Ovary (tissue), 9 donors: ENCODE results near the gene CDK2AP2. TPM values are rescaled to one million over a fixed set of nuclear protein-coding genes. Genes with fewer than 3 reads are reported as not detected.

Experiments used
- DNase-seq, 5 donors: peaks; one replicate each; pipeline ENCODE4 v3.0.0-alpha.2; 2019 to 2020
- H3K27ac ChIP-seq, 2 donors: fragments of 200-600 bp; one replicate each; pipeline versions ENCODE4 v1.5.1 to v1.8.0; 2019 to 2022
- H3K27me3 ChIP-seq: fragments of 200-600 bp; one replicate; pipeline ENCODE4 v1.8.0; 2022
- H3K36me3 ChIP-seq: fragments of 200-600 bp; sonication (generic); one replicate; pipeline ENCODE4 v1.5.1; 2019
- H3K4me1 ChIP-seq: one replicate; pipeline ENCODE4 v1.8.1; 2013; ENCODE audit warnings: mild to moderate bottlenecking, moderate library complexity; ENCODE audit not compliant: insufficient read depth
- H3K4me3 ChIP-seq: fragments of 200-600 bp; sonication (generic); one replicate; pipeline ENCODE4 v1.5.1; 2017
- H3K9me3 ChIP-seq, 2 donors: fragments of 200-600 bp in 1 of 2; sonication (generic) in 1 of 2; one replicate each; pipeline versions ENCODE4 v1.5.1 to v1.8.1; 2013 to 2019; ENCODE audit warnings: mild to moderate bottlenecking in 1 of 2, moderate library complexity in 1 of 2
- CTCF ChIP-seq, 3 donors: fragments of 450-650 bp in 2 of 3; fragments of 200-600 bp in 1 of 3; IDR thresholded peaks; one replicate each; pipeline versions ENCODE4 v1.5.1 to v1.8.0; 2016 to 2022; ENCODE audit warnings: antibody characterized with exemption in 3 of 3, mild to moderate bottlenecking in 1 of 3
- EP300 ChIP-seq: sonication (generic); formaldehyde crosslinking; IDR thresholded peaks from one replicate; pipeline ENCODE4 v1.6.1; 2017; ENCODE audit warnings: antibody characterized with exemption
- POLR2A ChIP-seq: fragments of 450-650 bp; IDR thresholded peaks from one replicate; pipeline ENCODE4 v1.6.1; 2017; ENCODE audit warnings: antibody characterized with exemption, mild to moderate bottlenecking, moderate library complexity
- WGBS, 3 donors: extraction: QIAGEN DNeasy Blood & Tissue Kit in 1 of 3; methylation state at CpG; one replicate each; pipeline versions ENCODE4 v1.1.5 to v1.1.7; 2013 to 2017; 5-methylcytosine and 5-hydroxymethylcytosine counted together
- intact Hi-C, 4 donors: fragments of 100-400 bp; cut with DNase I; formaldehyde crosslinking; loops; one replicate each; pipeline versions ENCODE4 v1.11.0 to v1.15.1; 2022 to 2023
- polyA plus RNA-seq, 2 donors: library from polyadenylated mRNA; stranded (reverse); fragments of 200-250 nt in 1 of 2; fragments of 350-450 nt in 1 of 2; fragmentation: Illumina TruSeq in 1 of 2; extraction: RNeasy Lipid Tissue Mini Kit (QIAGEN cat#74804) in 1 of 2; gene quantifications; one replicate each; pipeline ENCODE4 v1.2.3, GENCODE V29; 2013 to 2014
- total RNA-seq, 7 donors: library from RNA; depleted of rRNA in 2 of 7; stranded (reverse); fragments of >200 nt in 2 of 7; fragmentation: NEBNext Ultra II Directional in 3 of 7; extraction: Animal tissue kit (Norgen Biotek cat#: 25700) in 3 of 7; gene quantifications; one replicate each; pipeline versions ENCODE4 v1.1.0 to v1.2.4, GENCODE V29; 2016 to 2023
- donor health status: DM: no; HTN: no; CAD: no; lungs with moderate emphysema.
- donor health status: DM: no; HTN: no; CAD: no.
- donor health status: Bipolar disorder and iron deficiency.
- donor health status: DM: yes; HTN: yes; CAD: no.
- donor health status: DM: no; HTN: no; CAD: no.
- donor health status: DM: yes; HTN: yes; CAD: no.

The CDK2AP2 gene
- total and polyA plus RNA-seq, 9 donors, result 3.8 to 66.1 (median 34.6) TPM

- DNase-seq, result no peak
- TF ChIP-seq POLR2A (no peak), CTCF (IDR thresholded peaks at IDR 0.05) (no peak), EP300 (no peak)
- H3K27me3 ChIP-seq, result no peaks in the 10 kb centered on the region
- no peak overlapping the region for H3K4me3 ChIP-seq
- H3K36me3 ChIP-seq, result no peaks in the 10 kb centered on the region
- WGBS, 3 donors, result 67 to 80% (median 70%) methylated on average over 5 of the region's 5 CpGs
- H3K4me1 ChIP-seq, result peaks cover 6% of the 10 kb centered on the region
- H3K27ac ChIP-seq, result no peak overlapping the region
- intact Hi-C loops, result no loop called here
- H3K9me3 ChIP-seq, result no peaks in the 10 kb centered on the region
These were observed 22.3 kb upstream of the CDK2AP2 start for GRCh38 chr11:67530282-67530592.

GRCh38 chr11:67528376-67528775 is 20.4 kb upstream of the CDK2AP2 start:
- Histone ChIP-seq H3K27ac (no peak overlapping the region), H3K9me3 (no peaks in the 10 kb centered on the region), H3K36me3 (no peaks in the 10 kb centered on the region), H3K4me3 (no peak overlapping the region), H3K4me1 (peaks cover 4% of the 10 kb centered on the region), H3K27me3 (no peaks in the 10 kb centered on the region)
- 88 to 91% (median 89%) methylated on average over 4 of the region's 4 CpGs for WGBS, 3 donors
- intact Hi-C loops, result no loop called here
- TF ChIP-seq CTCF (IDR thresholded peaks at IDR 0.05), result no peak
- no peak for TF ChIP-seq EP300
- no peak for TF ChIP-seq POLR2A
- no peak for DNase-seq

DNA sequence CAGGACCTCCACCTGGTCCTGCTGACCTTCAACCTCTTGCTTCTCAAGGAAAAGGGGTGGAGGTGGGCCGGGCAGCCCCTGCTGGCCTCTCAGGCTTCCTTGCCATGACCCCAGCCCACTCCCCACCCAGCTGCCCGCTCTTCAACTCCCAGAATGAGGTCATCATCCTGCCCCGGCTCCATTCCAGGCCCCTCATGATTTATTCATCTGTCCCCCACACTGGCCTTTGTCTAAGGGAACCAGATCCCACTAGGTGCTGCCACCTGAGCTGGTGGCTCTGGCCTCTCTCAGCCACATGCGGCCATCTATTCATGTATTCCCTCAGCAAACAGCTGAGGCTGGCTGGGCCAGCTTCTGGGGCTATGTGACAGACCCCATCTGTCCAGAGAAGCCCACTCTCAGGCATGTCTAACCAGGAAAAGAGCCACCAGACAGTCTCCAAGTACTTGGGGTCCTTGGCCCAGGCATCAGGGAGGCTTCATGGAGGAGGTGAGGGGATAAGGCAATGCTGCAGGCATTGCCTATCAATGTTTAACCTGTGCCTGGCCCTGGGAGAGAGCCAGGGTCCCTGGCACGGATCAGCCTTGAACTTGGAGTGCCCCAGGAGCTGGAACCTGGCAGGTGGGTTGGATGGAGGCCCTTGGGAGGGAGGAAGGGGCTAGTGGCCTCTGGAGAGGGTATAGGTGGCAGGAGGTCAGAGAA is 17.5 kb upstream of the CDK2AP2 start:
- WGBS, 3 donors, result 60 to 66% (median 65%) methylated on average over 5 of the region's 5 CpGs
- no peaks in the 10 kb centered on the region for H3K4me1 ChIP-seq
- H3K36me3 ChIP-seq, result no peaks in the 10 kb centered on the region
- intact Hi-C loops, result no loop called here
- no peak for DNase-seq
- H3K4me3 ChIP-seq, result no peak overlapping the region
- TF ChIP-seq POLR2A, result no peak
- TF ChIP-seq CTCF (IDR thresholded peaks at IDR 0.05), result no peak
- no peak for TF ChIP-seq EP300
- no peak overlapping the region for H3K27ac ChIP-seq
- no peaks in the 10 kb centered on the region for H3K27me3 ChIP-seq
- H3K9me3 ChIP-seq, result no peaks in the 10 kb centered on the region

DNA sequence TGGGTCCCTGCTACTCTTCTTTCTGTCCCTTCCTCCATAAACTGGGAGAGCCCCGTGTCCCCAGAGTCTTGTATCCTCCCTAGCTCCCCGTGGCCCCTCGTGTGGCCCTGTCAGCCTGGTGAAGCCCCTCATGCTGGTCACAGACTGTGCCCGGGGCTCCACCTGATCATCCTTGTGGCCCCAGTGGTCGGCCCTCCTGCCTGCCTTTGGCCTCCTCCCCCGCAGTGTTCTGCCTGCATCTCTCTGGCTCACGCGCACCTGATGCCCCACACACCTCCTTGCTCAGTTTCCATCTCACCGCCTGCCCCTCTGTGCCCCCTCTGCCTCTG is 16.5 kb upstream of the CDK2AP2 start:
- H3K27ac ChIP-seq, result no peak overlapping the region
- intact Hi-C loops, result no loop called here
- no peak for DNase-seq
- H3K4me3 ChIP-seq, result no peak overlapping the region
- H3K4me1 ChIP-seq, result no peaks in the 10 kb centered on the region
- no peaks in the 10 kb centered on the region for H3K36me3 ChIP-seq
- H3K27me3 ChIP-seq, result no peaks in the 10 kb centered on the region
- 75 to 81% (median 80%) methylated on average over 9 of the region's 9 CpGs for WGBS, 3 donors
- no peaks in the 10 kb centered on the region for H3K9me3 ChIP-seq
- no peak for TF ChIP-seq EP300
- TF ChIP-seq POLR2A, result no peak
- TF ChIP-seq CTCF (IDR thresholded peaks at IDR 0.05), result no peak
